PC-9 (cell line): ENCODE results near the gene CDT1. TPM values are rescaled to one million over a fixed set of nuclear protein-coding genes. Genes with fewer than 3 reads are reported as not detected.
A peak's percentile ranks its signal among the peaks of the same experiment; 100 is the strongest.

Source experiments
- BruUV-seq: library from RNA; stranded (reverse); fragments of 400-500 nt; replicated peaks from 2 replicates; lab custom pipeline; 2021; lab: Mats Ljungman, UMichigan
- CTCF ChIA-PET: fragments of 300-600 bp; sonication (Branson Sonifier 250); formaldehyde crosslinking; loops from one replicate; lab custom pipeline; 2022; ENCODE audit warnings: antibody characterized with exemption; lab: Charles Lee
- POLR2A ChIA-PET: fragments of 300-600 bp; sonication (Branson Sonifier 250); formaldehyde crosslinking; loops from one replicate; lab custom pipeline; 2022; ENCODE audit warnings: antibody characterized with exemption; ENCODE audit not compliant: unreplicated experiment; lab: Charles Lee
- DNase-seq, 2 experiments: peaks; one replicate each; pipeline versions ENCODE4 v3.0.0 to v3.0.0-alpha.2; 2015 to 2022; ENCODE audit warnings: mixed read lengths in 1 of 2
- H2AFZ ChIP-seq: fragments of 200-600 bp; sonication (generic); 2 replicates; pipeline ENCODE4 v1.8.1; 2017; ENCODE audit warnings: antibody characterized with exemption
- H3F3A ChIP-seq: fragments of 200-600 bp; sonication (generic); 2 replicates; pipeline ENCODE4 v1.8.1; 2017; ENCODE audit warnings: antibody characterized with exemption, mild to moderate bottlenecking, low read depth; ENCODE audit not compliant: insufficient read depth
- H3K27ac ChIP-seq: fragments of 200-600 bp; sonication (generic); 2 replicates; pipeline ENCODE4 v1.6.1; 2016; ENCODE audit warnings: mixed run types
- H3K27me3 ChIP-seq: fragments of 200-600 bp; sonication (generic); 2 replicates; pipeline ENCODE4 v1.6.1; 2016; ENCODE audit warnings: low read depth, mixed run types; ENCODE audit not compliant: insufficient read depth
- H3K36me3 ChIP-seq: fragments of 200-600 bp; sonication (generic); 2 replicates; pipeline ENCODE4 v1.6.1; 2016; ENCODE audit warnings: low read depth, mixed run types
- H3K4me1 ChIP-seq: fragments of 200-600 bp; sonication (generic); replicated peaks from 2 replicates; pipeline ENCODE4 v1.6.1; 2016; ENCODE audit warnings: mixed run types; ENCODE audit not compliant: insufficient read depth
- H3K4me2 ChIP-seq: fragments of 200-600 bp; sonication (generic); 2 replicates; pipeline ENCODE4 v1.6.1; 2017; ENCODE audit warnings: mixed run types
- H3K4me3 ChIP-seq: fragments of 200-600 bp; sonication (generic); 2 replicates; pipeline ENCODE4 v1.6.1; 2016; ENCODE audit warnings: mixed run types
- H3K79me2 ChIP-seq: fragments of 200-600 bp; sonication (generic); 2 replicates; pipeline ENCODE4 v1.6.1; 2017; ENCODE audit warnings: low read depth, mixed run types
- H3K9me2 ChIP-seq: fragments of 200-600 bp; sonication (generic); 2 replicates; pipeline ENCODE4 v1.8.1; 2017; ENCODE audit warnings: mild to moderate bottlenecking; ENCODE audit not compliant: insufficient read depth
- H3K9me3 ChIP-seq: fragments of 200-600 bp; sonication (generic); 2 replicates; pipeline ENCODE4 v1.8.1; 2016; ENCODE audit warnings: low read depth; ENCODE audit not compliant: insufficient read depth
- H4K20me1 ChIP-seq: fragments of 200-600 bp; sonication (generic); 2 replicates; pipeline ENCODE4 v1.8.1; 2017; ENCODE audit not compliant: insufficient read depth
- EZH2 ChIP-seq: fragments of 200-600 bp; sonication (generic); IDR thresholded peaks from 2 replicates; pipeline ENCODE4 v1.8.0; 2017; ENCODE audit warnings: antibody characterized with exemption, low read depth
- intact Hi-C: fragments of 100-400 bp; cut with micrococcal nuclease; formaldehyde crosslinking; loops from one replicate; pipeline ENCODE4 v1.10.0; 2022; ENCODE audit not compliant: unreplicated experiment
- total RNA-seq: library from RNA; stranded (reverse); gene quantifications from 2 replicates; pipeline ENCODE4 v1.2.3, GENCODE V29; 2021
- TF ChIP-seq, protein P1 (sequence below): fragments of 200-600 bp; sonication (generic); conservative IDR thresholded peaks from 2 replicates; pipeline ENCODE4 v1.6.1; 2017; ENCODE audit warnings: mixed run types, antibody characterized with exemption, mild to moderate bottlenecking, moderate library complexity

The CDT1 gene
- total RNA-seq, 1 experiment from 2014 or later: 73.2 TPM

DNA sequence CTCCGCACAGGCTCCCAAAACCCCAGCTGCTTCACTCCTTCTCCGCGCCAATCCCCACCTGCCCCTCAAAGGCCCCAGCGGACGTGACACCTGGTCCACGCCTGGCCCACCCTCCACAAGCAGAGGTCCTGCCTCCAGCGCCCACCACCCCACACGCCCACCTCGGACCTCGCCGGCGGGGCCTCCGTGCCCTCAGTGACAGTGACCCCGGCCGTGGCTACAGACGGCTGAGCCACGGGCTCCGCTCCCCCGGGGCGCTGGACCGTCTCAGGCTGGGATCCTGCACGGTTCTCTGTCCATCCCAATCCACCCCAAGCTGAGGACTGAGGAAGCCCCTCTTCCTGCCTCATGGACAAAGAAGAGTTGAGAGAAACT, 43.6 kb upstream of the CDT1 start:
- BruUV-seq: no TSS peak
- Histone ChIP-seq H3K4me3 (no peak overlapping the region), H3K36me3 (no peaks in the 10 kb centered on the region), H3K4me1 (peaks cover 96% of the 10 kb centered on the region), H3K79me2 (peaks cover 68% of the 10 kb centered on the region), H3K4me2 (peak overlapping the region; percentile 83), H3F3A (peaks cover 78% of the 10 kb centered on the region), H4K20me1 (peaks cover 26% of the 10 kb centered on the region), H3K27ac (0 out of 2 replicates have a peak overlapping the region, but pooled peaks have one; percentile 18), H3K27me3 (no peaks in the 10 kb centered on the region), H3K9me2 (no peaks in the 10 kb centered on the region), H2AFZ (no peak overlapping the region), H3K9me3 (no peaks in the 10 kb centered on the region)
- no peak for DNase-seq
- intact Hi-C loops: loop anchor here (5.0 kb wide), 2 partner anchors 98 to 893 kb away; partner anchors contain the start of genes MVD and SLC7A5
- POLR2A ChIA-PET: interaction anchor here (0.6 to 1.1 kb wide), 6 partner anchors 20 to 717 kb away, joined by 3 to 35 read pairs (median 5); partner anchors contain the start of genes APRT and MVD
- CTCF ChIA-PET: interaction anchor here (0.7 kb wide), 1 partner anchor 22 kb away, joined by 3 read pairs; no protein-coding TSS in a partner anchor
- no peak for TF ChIP-seq EZH2
- TF ChIP-seq, protein P1, sequence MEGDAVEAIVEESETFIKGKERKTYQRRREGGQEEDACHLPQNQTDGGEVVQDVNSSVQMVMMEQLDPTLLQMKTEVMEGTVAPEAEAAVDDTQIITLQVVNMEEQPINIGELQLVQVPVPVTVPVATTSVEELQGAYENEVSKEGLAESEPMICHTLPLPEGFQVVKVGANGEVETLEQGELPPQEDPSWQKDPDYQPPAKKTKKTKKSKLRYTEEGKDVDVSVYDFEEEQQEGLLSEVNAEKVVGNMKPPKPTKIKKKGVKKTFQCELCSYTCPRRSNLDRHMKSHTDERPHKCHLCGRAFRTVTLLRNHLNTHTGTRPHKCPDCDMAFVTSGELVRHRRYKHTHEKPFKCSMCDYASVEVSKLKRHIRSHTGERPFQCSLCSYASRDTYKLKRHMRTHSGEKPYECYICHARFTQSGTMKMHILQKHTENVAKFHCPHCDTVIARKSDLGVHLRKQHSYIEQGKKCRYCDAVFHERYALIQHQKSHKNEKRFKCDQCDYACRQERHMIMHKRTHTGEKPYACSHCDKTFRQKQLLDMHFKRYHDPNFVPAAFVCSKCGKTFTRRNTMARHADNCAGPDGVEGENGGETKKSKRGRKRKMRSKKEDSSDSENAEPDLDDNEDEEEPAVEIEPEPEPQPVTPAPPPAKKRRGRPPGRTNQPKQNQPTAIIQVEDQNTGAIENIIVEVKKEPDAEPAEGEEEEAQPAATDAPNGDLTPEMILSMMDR: no peak

DNA sequence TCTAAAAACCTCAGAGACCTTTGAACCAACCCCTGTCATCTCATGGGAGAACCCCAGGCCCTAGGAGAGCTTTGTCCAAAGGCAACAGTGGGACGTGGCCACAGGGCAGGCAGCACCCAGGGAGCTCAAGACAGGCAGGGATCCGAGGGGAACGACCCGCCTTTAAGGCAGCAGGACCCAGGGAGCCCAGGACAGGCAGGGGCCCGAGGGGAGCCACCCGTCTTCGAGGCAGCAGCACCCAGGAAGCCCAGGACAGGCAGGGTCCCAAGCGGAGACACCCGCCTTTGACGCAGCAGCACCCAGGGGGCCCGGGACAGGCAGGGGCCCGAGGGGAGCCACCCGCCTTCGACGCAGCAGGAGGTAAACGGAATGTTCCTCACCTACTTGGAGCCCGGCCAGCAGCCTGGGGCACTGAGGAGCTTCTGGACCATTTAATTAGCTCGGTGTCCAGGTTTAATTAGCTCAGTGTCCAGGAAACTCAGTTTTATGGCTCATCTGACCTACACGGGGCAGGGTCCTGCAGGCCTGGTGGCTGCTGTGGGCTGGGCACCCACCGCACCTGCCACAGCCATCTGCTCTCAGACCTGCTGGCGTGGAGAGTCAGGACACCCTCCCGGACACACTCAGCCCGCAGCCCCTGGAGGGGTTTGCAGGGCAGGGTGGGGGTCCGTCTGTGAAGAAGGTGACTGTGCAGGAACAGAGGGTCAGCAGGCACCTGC, 43.0 kb upstream of the CDT1 start:
- POLR2A ChIA-PET: interaction anchor here (0.5 to 1.1 kb wide), 10 partner anchors 10 to 972 kb away, joined by 3 to 11 read pairs (median 4); partner anchors contain the start of genes APRT and MVD

DNA sequence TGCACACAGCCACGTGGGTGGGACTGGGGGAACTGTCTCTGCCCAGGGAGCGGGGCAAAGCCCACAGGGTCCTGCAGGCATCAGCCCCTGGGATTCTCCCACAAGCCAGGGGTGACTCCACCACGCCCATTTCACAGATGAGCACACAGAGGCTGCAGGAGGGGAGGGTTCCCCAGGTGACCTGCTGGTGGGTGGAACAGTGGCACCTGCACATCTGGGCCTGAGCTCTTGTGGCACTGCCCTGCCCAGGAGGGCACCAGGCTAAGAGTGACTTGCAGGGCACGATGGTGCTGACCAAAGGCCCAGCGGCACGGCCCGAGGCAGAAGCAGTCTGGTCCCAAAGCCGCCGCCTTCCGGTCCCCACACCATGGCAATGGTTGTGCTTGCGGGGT, 42.5 kb upstream of the CDT1 start:
- no peaks in the 10 kb centered on the region for H3K9me2 ChIP-seq
- H3K9me3 ChIP-seq: no peaks in the 10 kb centered on the region
- peak overlapping the region; percentile 63 for H3K27ac ChIP-seq
- H3F3A ChIP-seq: peaks cover 77% of the 10 kb centered on the region
- H3K27me3 ChIP-seq: no peaks in the 10 kb centered on the region
- intact Hi-C loops: loop anchor here (1.0 to 5.0 kb wide), 2 partner anchors 10 to 894 kb away; partner anchors contain the start of gene SLC7A5
- DNase-seq: peak in 1 of 2 experiments; percentile 81
- peaks cover 24% of the 10 kb centered on the region for H4K20me1 ChIP-seq
- TF ChIP-seq, protein P1: no peak
- TF ChIP-seq EZH2: no peak
- H3K4me2 ChIP-seq: peak overlapping the region; percentile 83
- BruUV-seq: no TSS peak
- ChIA-PET CTCF (interaction anchor here (1.7 to 3.1 kb wide), 2 partner anchors 21 to 24 kb away, joined by 9 to 11 read pairs; no protein-coding TSS in a partner anchor), POLR2A (interaction anchor here (0.5 to 1.1 kb wide), 6 partner anchors 10 to 972 kb away, joined by 3 to 6 read pairs (median 3); no protein-coding TSS in a partner anchor)
- H3K79me2 ChIP-seq: peaks cover 76% of the 10 kb centered on the region
- H2AFZ ChIP-seq: no peak overlapping the region
- H3K36me3 ChIP-seq: no peaks in the 10 kb centered on the region
- H3K4me1 ChIP-seq: peaks cover 94% of the 10 kb centered on the region
- no peak overlapping the region; the same call in 1 of the 2 replicates for H3K4me3 ChIP-seq

More for the DNA sequence above, 43.0 kb upstream of the CDT1 start:
- no TSS peak for BruUV-seq
- Histone ChIP-seq H2AFZ (no peak overlapping the region), H3K4me1 (peaks cover 94% of the 10 kb centered on the region), H3K4me3 (peak overlapping the region; percentile 7; the same call in 1 of the 2 replicates), H3K36me3 (no peaks in the 10 kb centered on the region), H3K27me3 (no peaks in the 10 kb centered on the region), H3F3A (peaks cover 77% of the 10 kb centered on the region), H3K9me2 (no peaks in the 10 kb centered on the region), H3K9me3 (no peaks in the 10 kb centered on the region), H3K79me2 (peaks cover 71% of the 10 kb centered on the region), H3K27ac (0 out of 2 replicates have a peak overlapping the region, but pooled peaks have one; percentile 18), H3K4me2 (peak overlapping the region; percentile 83), H4K20me1 (peaks cover 24% of the 10 kb centered on the region)
- intact Hi-C loops: loop anchor here (1.0 to 5.0 kb wide), 2 partner anchors 11 to 893 kb away; partner anchors contain the start of gene SLC7A5
- CTCF ChIA-PET: interaction anchor here (3.1 kb wide), 1 partner anchor 21 kb away, joined by 9 read pairs; no protein-coding TSS in a partner anchor
- peak; percentile 74 to 77 for DNase-seq
- TF ChIP-seq, protein P1: no peak
- no peak for TF ChIP-seq EZH2
